IMR-90 (cell line): ENCODE data around the gene DNAJC19. TPM values are rescaled to one million over a fixed set of nuclear protein-coding genes. Genes with fewer than 3 reads are reported as not detected.

Experiments
- ATAC-seq: fragments of 200-7000 bp; cut with Tn5 transposase; 2 replicates; pipeline ENCODE4 v1.9.1; 2020; ENCODE audit warnings: low read depth, mild to moderate bottlenecking, moderate library complexity
- BruUV-seq: library from RNA; stranded (reverse); fragments of 400-500 nt; replicated peaks from 2 replicates; lab custom pipeline; 2021; lab: Mats Ljungman, UMichigan
- CTCF ChIA-PET: fragments of 300-600 bp; formaldehyde crosslinking; extraction: SDS; loops from one replicate; lab custom pipeline; 2021; ENCODE audit warnings: antibody characterized with exemption; lab: Yijun Ruan, JAX
- POLR2A ChIA-PET: fragments of 300-600 bp; sonication (Branson Sonifier 250); formaldehyde crosslinking; loops from one replicate; lab custom pipeline; 2022; ENCODE audit warnings: antibody characterized with exemption; ENCODE audit not compliant: unreplicated experiment; lab: Charles Lee
- DNase-seq: peaks from one replicate; pipeline ENCODE4 v3.0.0; 2013
- H2AFZ ChIP-seq: replicated peaks from 2 replicates; pipeline ENCODE3; 2013; ENCODE audit warnings: low read length, mild to moderate bottlenecking; ENCODE audit not compliant: poor library complexity
- H2AK5ac ChIP-seq: 2 replicates; pipeline ENCODE4 v1.6.1; 2013; ENCODE audit warnings: low read depth, low read length, inconsistent platforms
- H2AK9ac ChIP-seq: replicated peaks from 2 replicates; pipeline ENCODE3; 2013; ENCODE audit warnings: mild to moderate bottlenecking, low read depth, low read length, moderate library complexity; ENCODE audit not compliant: poor library complexity
- H2BK120ac ChIP-seq: 2 replicates; pipeline ENCODE4 v1.6.1; 2013; ENCODE audit warnings: low read depth, low read length, inconsistent platforms
- H2BK15ac ChIP-seq: 3 replicates; pipeline ENCODE4 v1.6.1; 2013; ENCODE audit warnings: low read depth, low read length, inconsistent platforms
- H2BK20ac ChIP-seq: 2 replicates; pipeline ENCODE4 v1.6.1; 2013; ENCODE audit warnings: low read depth, mild to moderate bottlenecking, inconsistent platforms, low read length, moderate library complexity
- H2BK5ac ChIP-seq: 2 replicates; pipeline ENCODE4 v1.6.1; 2013; ENCODE audit warnings: mild to moderate bottlenecking, low read depth, low read length, inconsistent platforms; ENCODE audit not compliant: poor library complexity, severe bottlenecking
- H3K14ac ChIP-seq: replicated peaks from 2 replicates; pipeline ENCODE4 v1.6.1; 2013; ENCODE audit warnings: low read depth, low read length, inconsistent platforms
- H3K18ac ChIP-seq: 2 replicates; pipeline ENCODE4 v1.6.1; 2013; ENCODE audit warnings: low read depth, low read length, control low read depth
- H3K23ac ChIP-seq: 2 replicates; pipeline ENCODE4 v1.6.1; 2013; ENCODE audit warnings: low read depth, low read length, inconsistent platforms
- H3K27ac ChIP-seq: 2 replicates; pipeline ENCODE4 v1.5.1; 2013; ENCODE audit warnings: mild to moderate bottlenecking, control low read depth, low read length; ENCODE audit not compliant: insufficient read depth
- H3K27me3 ChIP-seq: 2 replicates; pipeline ENCODE4 v1.6.1; 2013; ENCODE audit warnings: low read length; ENCODE audit not compliant: control insufficient read depth, insufficient read depth
- H3K36me3 ChIP-seq: 2 replicates; pipeline ENCODE4 v1.6.1; 2013; ENCODE audit warnings: low read length, mixed read lengths; ENCODE audit not compliant: control insufficient read depth, insufficient read depth
- H3K4ac ChIP-seq: 2 replicates; pipeline ENCODE4 v1.6.1; 2013; ENCODE audit warnings: low read depth, low read length, inconsistent platforms
- H3K4me1 ChIP-seq: 2 replicates; pipeline ENCODE4 v1.6.1; 2013; ENCODE audit warnings: low read length, mixed read lengths; ENCODE audit not compliant: control insufficient read depth, insufficient read depth
- H3K4me2 ChIP-seq: 2 replicates; pipeline ENCODE4 v1.6.1; 2013; ENCODE audit warnings: low read depth, mild to moderate bottlenecking, control low read depth, low read length, moderate library complexity
- H3K4me3 ChIP-seq: 2 replicates; pipeline ENCODE4 v1.5.1; 2013; ENCODE audit warnings: low read depth, mild to moderate bottlenecking, control low read depth, low read length, moderate library complexity; ENCODE audit not compliant: insufficient read depth
- H3K56ac ChIP-seq: 2 replicates; pipeline ENCODE4 v1.6.1; 2013; ENCODE audit warnings: low read length, inconsistent platforms; ENCODE audit not compliant: insufficient read depth; ENCODE audit errors: extremely low read depth
- H3K79me1 ChIP-seq, 2 experiments: 2 replicates each; pipeline ENCODE4 v1.6.1; 2013; ENCODE audit warnings: low read length in 2 of 2, inconsistent platforms in 1 of 2, low read depth in 1 of 2
- H3K9ac ChIP-seq: 2 replicates; pipeline ENCODE4 v1.6.1; 2013; ENCODE audit warnings: low read depth, low read length, control low read depth
- H3K9me1 ChIP-seq: 2 replicates; pipeline ENCODE4 v1.6.1; 2013; ENCODE audit warnings: low read length, inconsistent platforms; ENCODE audit not compliant: insufficient read depth
- H3K9me3 ChIP-seq: 2 replicates; pipeline ENCODE4 v1.6.1; 2013; ENCODE audit warnings: low read length; ENCODE audit not compliant: control insufficient read depth, insufficient read depth
- H4K20me1 ChIP-seq: 2 replicates; pipeline ENCODE4 v1.6.1; 2013; ENCODE audit warnings: low read length, inconsistent platforms; ENCODE audit not compliant: insufficient read depth
- H4K5ac ChIP-seq: 2 replicates; pipeline ENCODE4 v1.6.1; 2013; ENCODE audit warnings: mild to moderate bottlenecking, low read depth, low read length, control low read depth
- H4K8ac ChIP-seq, 2 experiments: 2 replicates each; pipeline ENCODE4 v1.6.1; 2013; ENCODE audit warnings: low read depth in 2 of 2, low read length in 2 of 2, control low read depth in 1 of 2, inconsistent platforms in 1 of 2
- H4K91ac ChIP-seq: 2 replicates; pipeline ENCODE4 v1.6.1; 2013; ENCODE audit warnings: low read depth, low read length, inconsistent platforms; ENCODE audit not compliant: insufficient read depth
- BHLHE40 ChIP-seq: fragments of 150-350 bp; IDR thresholded peaks from 2 replicates; pipeline ENCODE4 v1.6.1; 2016; ENCODE audit warnings: mild to moderate bottlenecking, low read depth, low read length
- CEBPB ChIP-seq: IDR thresholded peaks from 2 replicates; pipeline ENCODE4 v1.6.1; 2012; ENCODE audit warnings: low read depth, low read length, improper control_type of control experiment
- CHD1 ChIP-seq: IDR thresholded peaks from 2 replicates; pipeline ENCODE4 v1.6.1; 2012; ENCODE audit warnings: low read depth, low read length, improper control_type of control experiment
- FOS ChIP-seq: fragments of 150-350 bp; IDR thresholded peaks from 2 replicates; pipeline ENCODE4 v1.6.1; 2016; ENCODE audit warnings: low read depth, low read length
- MAFK ChIP-seq: IDR thresholded peaks from 2 replicates; pipeline ENCODE4 v1.6.1; 2012; ENCODE audit warnings: low read depth, low read length, improper control_type of control experiment
- MXI1 ChIP-seq: IDR thresholded peaks from 2 replicates; pipeline ENCODE4 v1.6.1; 2012; ENCODE audit warnings: low read depth, mild to moderate bottlenecking, low read length, moderate library complexity, borderline replicate concordance
- NFE2L2 ChIP-seq: fragments of 150-350 bp; IDR thresholded peaks from 2 replicates; pipeline ENCODE4 v1.6.1; 2016; ENCODE audit warnings: low read depth, mild to moderate bottlenecking, low read length
- POLR2A ChIP-seq: IDR thresholded peaks from 2 replicates; pipeline ENCODE4 v1.6.1; 2012; ENCODE audit warnings: mild to moderate bottlenecking, low read depth, low read length
- RAD21 ChIP-seq: IDR thresholded peaks from 2 replicates; pipeline ENCODE4 v1.6.1; 2012; ENCODE audit warnings: low read length, improper control_type of control experiment
- RCOR1 ChIP-seq: IDR thresholded peaks from 2 replicates; pipeline ENCODE4 v1.6.1; 2012; ENCODE audit warnings: mild to moderate bottlenecking, low read length, improper control_type of control experiment; ENCODE audit not compliant: insufficient replicate concordance
- RFX5 ChIP-seq: IDR thresholded peaks from 2 replicates; pipeline ENCODE4 v1.8.0; 2012; ENCODE audit warnings: low read depth, mild to moderate bottlenecking, low read length, moderate library complexity
- USF2 ChIP-seq: fragments of 150-350 bp; IDR thresholded peaks from 2 replicates; pipeline ENCODE4 v1.6.1; 2017; ENCODE audit warnings: mild to moderate bottlenecking, antibody characterized with exemption, low read length, low read depth
- dilution Hi-C: fragments of 300-500 bp; cut with HindIII; formaldehyde crosslinking; loops from one replicate; pipeline ENCODE4 v1.14.3; 2018; ENCODE audit warnings: low sequenced_read_pairs; ENCODE audit not compliant: unreplicated experiment
- in situ Hi-C: fragments of 300-500 bp; cut with MboI; formaldehyde crosslinking; loops from 3 replicates; pipeline ENCODE4 v1.14.3; 2019; ENCODE audit warnings: low sequenced_read_pairs, inconsistent platforms, mixed read lengths
- intact Hi-C: fragments of 100-400 bp; cut with micrococcal nuclease; formaldehyde crosslinking; loops from 2 replicates; pipeline ENCODE4 v1.10.0; 2022
- polyA plus RNA-seq, 3 experiments: library from polyadenylated mRNA; depleted of rRNA; stranded (reverse); fragments of >200 nt; gene quantifications; 2 replicates each; pipeline ENCODE4 v1.2.3, GENCODE V29; 2012; ENCODE audit warnings: low replicate concordance in 1 of 3
- total RNA-seq: library from RNA; depleted of rRNA; stranded (reverse); fragments of >200 nt; gene quantifications from 2 replicates; pipeline ENCODE4 v1.2.3, GENCODE V29; 2012
- TF ChIP-seq, protein P1 (sequence below): fragments of 150-350 bp; IDR thresholded peaks from 2 replicates; pipeline ENCODE4 v1.6.1; 2016; ENCODE audit warnings: low read depth, mild to moderate bottlenecking, low read length, moderate library complexity, borderline replicate concordance
- TF ChIP-seq, protein P2 (sequence below): conservative IDR thresholded peaks from 2 replicates; pipeline ENCODE4 v1.5.1; 2012; ENCODE audit warnings: mild to moderate bottlenecking, low read depth, low read length, improper control_type of control experiment

Gene DNAJC19
- total and polyA plus RNA-seq, 2 of the 4 experiments (the other 2 are of a cell fraction), result 16.0 to 39.4 TPM

DNA sequence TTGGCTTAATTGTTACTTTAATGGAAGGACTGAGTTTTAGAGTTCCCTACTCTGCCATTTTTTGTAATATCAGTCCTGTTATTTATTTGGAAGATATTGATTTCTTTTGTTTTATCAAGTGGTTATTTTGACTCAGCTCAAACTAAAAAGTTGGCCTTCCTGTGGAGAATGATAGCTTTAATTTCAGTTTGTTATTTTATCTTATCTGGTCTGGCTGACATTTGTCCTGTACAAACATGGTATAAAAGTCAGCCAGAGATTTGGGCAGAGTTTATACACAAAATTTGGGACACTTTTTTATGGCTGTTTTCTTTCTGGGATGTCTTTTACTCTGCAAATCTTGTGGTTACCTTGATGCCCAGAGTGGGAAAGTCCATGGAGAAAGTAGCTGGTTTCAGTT lies 41.4 kb upstream of the DNAJC19 start:
- intact Hi-C loops, result no loop called here
- Histone ChIP-seq H3K14ac (no peak overlapping the region), H3K9ac (no peak overlapping the region), H3K9me1 (no peaks in the 10 kb centered on the region), H3K27me3 (no peaks in the 10 kb centered on the region), H3K9me3 (peaks cover 8% of the 10 kb centered on the region), H2AFZ (no peak overlapping the region), H3K79me1 (no peaks in the 10 kb centered on the region), H3K23ac (no peak overlapping the region), H3K27ac (no peak overlapping the region), H3K4ac (no peak overlapping the region), H4K20me1 (no peaks in the 10 kb centered on the region), H4K5ac (no peak overlapping the region), H3K18ac (no peak overlapping the region), H2BK15ac (no peak overlapping the region), H2BK5ac (no peak overlapping the region), H3K4me1 (no peaks in the 10 kb centered on the region), H2AK9ac (no peak overlapping the region), H2AK5ac (no peak overlapping the region), H2BK20ac (no peak overlapping the region), H3K36me3 (no peaks in the 10 kb centered on the region), H3K4me3 (no peak overlapping the region), H4K8ac (no peak overlapping the region), H3K4me2 (no peak overlapping the region), H3K56ac (no peak overlapping the region), H2BK120ac (no peak overlapping the region), H4K91ac (no peak overlapping the region)
- dilution Hi-C loops, result no loop called here
- in situ Hi-C loops, result no loop called here
- DNase-seq (no peak), ATAC-seq (no peak)
- TF ChIP-seq MXI1, result no peak
- TF ChIP-seq MAFK, result no peak
- TF ChIP-seq FOS, result no peak
- no peak for TF ChIP-seq CHD1
- no peak for TF ChIP-seq BHLHE40
- no peak for TF ChIP-seq RCOR1
- no peak for TF ChIP-seq RFX5
- no peak for TF ChIP-seq NFE2L2
- TF ChIP-seq CEBPB, result no peak
- TF ChIP-seq, protein P1, sequence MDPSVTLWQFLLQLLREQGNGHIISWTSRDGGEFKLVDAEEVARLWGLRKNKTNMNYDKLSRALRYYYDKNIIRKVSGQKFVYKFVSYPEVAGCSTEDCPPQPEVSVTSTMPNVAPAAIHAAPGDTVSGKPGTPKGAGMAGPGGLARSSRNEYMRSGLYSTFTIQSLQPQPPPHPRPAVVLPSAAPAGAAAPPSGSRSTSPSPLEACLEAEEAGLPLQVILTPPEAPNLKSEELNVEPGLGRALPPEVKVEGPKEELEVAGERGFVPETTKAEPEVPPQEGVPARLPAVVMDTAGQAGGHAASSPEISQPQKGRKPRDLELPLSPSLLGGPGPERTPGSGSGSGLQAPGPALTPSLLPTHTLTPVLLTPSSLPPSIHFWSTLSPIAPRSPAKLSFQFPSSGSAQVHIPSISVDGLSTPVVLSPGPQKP, result no peak
- TF ChIP-seq, protein P2, sequence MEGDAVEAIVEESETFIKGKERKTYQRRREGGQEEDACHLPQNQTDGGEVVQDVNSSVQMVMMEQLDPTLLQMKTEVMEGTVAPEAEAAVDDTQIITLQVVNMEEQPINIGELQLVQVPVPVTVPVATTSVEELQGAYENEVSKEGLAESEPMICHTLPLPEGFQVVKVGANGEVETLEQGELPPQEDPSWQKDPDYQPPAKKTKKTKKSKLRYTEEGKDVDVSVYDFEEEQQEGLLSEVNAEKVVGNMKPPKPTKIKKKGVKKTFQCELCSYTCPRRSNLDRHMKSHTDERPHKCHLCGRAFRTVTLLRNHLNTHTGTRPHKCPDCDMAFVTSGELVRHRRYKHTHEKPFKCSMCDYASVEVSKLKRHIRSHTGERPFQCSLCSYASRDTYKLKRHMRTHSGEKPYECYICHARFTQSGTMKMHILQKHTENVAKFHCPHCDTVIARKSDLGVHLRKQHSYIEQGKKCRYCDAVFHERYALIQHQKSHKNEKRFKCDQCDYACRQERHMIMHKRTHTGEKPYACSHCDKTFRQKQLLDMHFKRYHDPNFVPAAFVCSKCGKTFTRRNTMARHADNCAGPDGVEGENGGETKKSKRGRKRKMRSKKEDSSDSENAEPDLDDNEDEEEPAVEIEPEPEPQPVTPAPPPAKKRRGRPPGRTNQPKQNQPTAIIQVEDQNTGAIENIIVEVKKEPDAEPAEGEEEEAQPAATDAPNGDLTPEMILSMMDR, result no peak
- no peak for TF ChIP-seq USF2
- no peak for TF ChIP-seq POLR2A
- no peak for TF ChIP-seq RAD21
- ChIA-PET CTCF (no interaction called here), POLR2A (no interaction called here)
- BruUV-seq, result no TSS peak
